H1 (cell line): ENCODE measurements around the gene CACNA2D1. TPM values are rescaled to one million over a fixed set of nuclear protein-coding genes. Genes with fewer than 3 reads are reported as not detected.

ENCODE experiments used
- CTCF ChIA-PET: fragments of 300-600 bp; sonication (Branson Sonifier 250); formaldehyde crosslinking; loops from one replicate; lab custom pipeline; 2021; ENCODE audit not compliant: partially characterized antibody; lab: Charles Lee
- POLR2A ChIA-PET: fragments of 300-600 bp; sonication (Branson Sonifier 250); formaldehyde crosslinking; loops from one replicate; lab custom pipeline; 2021; ENCODE audit warnings: inconsistent platforms; ENCODE audit not compliant: partially characterized antibody; lab: Charles Lee
- DNase-seq, 2 experiments: peaks; one replicate each; pipeline versions ENCODE4 v3.0.0 to v3.0.0-alpha.2; 2010 to 2022; ENCODE audit warnings: low spot score in 2 of 2, low read depth in 1 of 2, mixed read lengths in 1 of 2
- FAIRE-seq: peaks from 2 replicates; lab custom pipeline; 2011; peaks lifted over from hg19 to GRCh38; lab: Jason Lieb, UNC
- H2AFZ ChIP-seq: 2 replicates; pipeline ENCODE4 v1.8.1; 2012; ENCODE audit warnings: low read length, inconsistent platforms
- H2AK5ac ChIP-seq: 2 replicates; pipeline ENCODE4 v1.6.1; 2013; ENCODE audit warnings: low read depth, low read length
- H2BK120ac ChIP-seq: replicated peaks from 2 replicates; pipeline ENCODE3; 2013; ENCODE audit warnings: low read depth, low read length, inconsistent platforms
- H2BK12ac ChIP-seq: 2 replicates; pipeline ENCODE4 v1.6.1; 2013; ENCODE audit warnings: low read depth, low read length
- H2BK15ac ChIP-seq: 2 replicates; pipeline ENCODE4 v1.6.1; 2013; ENCODE audit warnings: low read length
- H2BK20ac ChIP-seq: 2 replicates; pipeline ENCODE4 v1.6.1; 2013; ENCODE audit warnings: low read length
- H2BK5ac ChIP-seq: 2 replicates; pipeline ENCODE4 v1.6.1; 2013; ENCODE audit warnings: low read depth, low read length
- H3K14ac ChIP-seq: 2 replicates; pipeline ENCODE4 v1.6.1; 2013; ENCODE audit warnings: inconsistent platforms; ENCODE audit not compliant: insufficient read length
- H3K18ac ChIP-seq: 2 replicates; pipeline ENCODE4 v1.6.1; 2013; ENCODE audit warnings: low read length; ENCODE audit errors: extremely low read depth
- H3K23ac ChIP-seq: 2 replicates; pipeline ENCODE4 v1.6.1; 2013; ENCODE audit warnings: inconsistent platforms; ENCODE audit not compliant: insufficient read length
- H3K23me2 ChIP-seq: 2 replicates; pipeline ENCODE4 v1.6.1; 2013; ENCODE audit warnings: low read depth, low read length
- H3K27ac ChIP-seq: 2 replicates; pipeline ENCODE4 v1.6.1; 2011; ENCODE audit warnings: low read depth, low read length, inconsistent platforms
- H3K27me3 ChIP-seq, 4 experiments: replicated peaks in 1 of 4; 1 replicate in 1 of 4; 2 replicates in 3 of 4; pipeline versions ENCODE4 v1.6.1 to v1.8.1; 2011 to 2013; ENCODE audit warnings: low read length in 3 of 4, mild to moderate bottlenecking in 3 of 4, inconsistent platforms in 2 of 4, mixed read lengths in 2 of 4, moderate library complexity in 1 of 4; ENCODE audit not compliant: control insufficient read depth in 3 of 4, insufficient read depth in 3 of 4; ENCODE audit errors: extremely low read depth in 1 of 4
- H3K36me3 ChIP-seq, 4 experiments: 2 replicates each; pipeline versions ENCODE4 v1.6.1 to v1.8.1; 2011 to 2013; ENCODE audit warnings: mild to moderate bottlenecking in 4 of 4, low read length in 3 of 4, moderate library complexity in 2 of 4, control low read depth in 1 of 4, inconsistent platforms in 1 of 4; ENCODE audit not compliant: insufficient read depth in 4 of 4, control insufficient read depth in 2 of 4
- H3K4ac ChIP-seq: replicated peaks from 2 replicates; pipeline ENCODE3; 2013; ENCODE audit warnings: low read length, low read depth, mixed read lengths, inconsistent platforms; ENCODE audit not compliant: insufficient read length
- H3K4me1 ChIP-seq, 4 experiments: replicated peaks in 1 of 4; 1 replicate in 1 of 4; 2 replicates in 3 of 4; pipeline versions ENCODE4 v1.6.1 to v1.8.1; 2011 to 2013; ENCODE audit warnings: low read length in 3 of 4, inconsistent platforms in 2 of 4, mixed read lengths in 1 of 4; ENCODE audit not compliant: insufficient read depth in 4 of 4, control insufficient read depth in 3 of 4
- H3K4me2 ChIP-seq, 2 experiments: 2 replicates each; pipeline versions ENCODE4 v1.6.1 to v1.8.1; 2011 to 2013; ENCODE audit warnings: low read depth in 2 of 2, low read length in 2 of 2, control low read depth in 1 of 2, inconsistent platforms in 1 of 2, mild to moderate bottlenecking in 1 of 2; ENCODE audit not compliant: insufficient read depth in 1 of 2
- H3K4me3 ChIP-seq, 4 experiments: fragments of 200-600, 300-600 bp in 1 of 4; sonication (generic), shearing (Covaris generic), sonication (Bioruptor Twin) in 1 of 4; 2 replicates each; pipeline versions ENCODE4 v1.5.1 to v1.8.1; 2011 to 2016; ENCODE audit warnings: low read length in 4 of 4, low read depth in 3 of 4, control low read depth in 2 of 4, inconsistent platforms in 2 of 4, mild to moderate bottlenecking in 2 of 4, mixed read lengths in 1 of 4, moderate library complexity in 1 of 4; ENCODE audit not compliant: insufficient read depth in 2 of 4; ENCODE audit errors: extremely low read depth in 1 of 4
- H3K56ac ChIP-seq: replicated peaks from 2 replicates; pipeline ENCODE3; 2013; ENCODE audit warnings: low read depth, mild to moderate bottlenecking, mixed read lengths, low read length, inconsistent platforms; ENCODE audit not compliant: insufficient read length
- H3K79me1 ChIP-seq: 2 replicates; pipeline ENCODE4 v1.6.1; 2013; ENCODE audit warnings: low read depth, low read length, control low read depth
- H3K79me2 ChIP-seq, 2 experiments: 2 replicates each; pipeline versions ENCODE4 v1.6.1 to v1.8.1; 2012 to 2013; ENCODE audit warnings: low read length in 2 of 2, mild to moderate bottlenecking in 2 of 2, inconsistent platforms in 1 of 2; ENCODE audit not compliant: insufficient read depth in 2 of 2, control insufficient read depth in 1 of 2
- H3K9ac ChIP-seq, 4 experiments: replicated peaks in 1 of 4; 1 replicate in 1 of 4; 2 replicates in 3 of 4; pipeline versions ENCODE4 v1.6.1 to v1.8.1; 2011 to 2013; ENCODE audit warnings: low read depth in 3 of 4, low read length in 3 of 4, control low read depth in 2 of 4, mild to moderate bottlenecking in 2 of 4, moderate library complexity in 2 of 4, inconsistent platforms in 1 of 4; ENCODE audit errors: extremely low read depth in 1 of 4
- H3K9me3 ChIP-seq, 2 experiments: 2 replicates each; pipeline versions ENCODE4 v1.6.1 to v1.8.1; 2012 to 2013; ENCODE audit warnings: mild to moderate bottlenecking in 2 of 2, moderate library complexity in 2 of 2, control low read depth in 1 of 2, inconsistent platforms in 1 of 2, low read depth in 1 of 2, low read length in 1 of 2, mixed read lengths in 1 of 2; ENCODE audit not compliant: insufficient read depth in 2 of 2
- H4K20me1 ChIP-seq, 2 experiments: replicated peaks in 1 of 2; 2 replicates each; pipeline versions ENCODE3 to v1.8.1; 2011 to 2013; ENCODE audit warnings: inconsistent platforms in 2 of 2, low read length in 2 of 2, mild to moderate bottlenecking in 1 of 2; ENCODE audit not compliant: insufficient read depth in 2 of 2, control insufficient read depth in 1 of 2
- H4K5ac ChIP-seq: 2 replicates; pipeline ENCODE4 v1.6.1; 2013; ENCODE audit warnings: low read length, low read depth, mixed read lengths, inconsistent platforms; ENCODE audit not compliant: insufficient read length
- H4K8ac ChIP-seq: 2 replicates; pipeline ENCODE4 v1.8.0; 2013; ENCODE audit warnings: mild to moderate bottlenecking, moderate library complexity, low read length, inconsistent platforms; ENCODE audit not compliant: insufficient read depth; ENCODE audit errors: extremely low read depth
- H4K91ac ChIP-seq: replicated peaks from 2 replicates; pipeline ENCODE3; 2013; ENCODE audit warnings: low read length, mixed read lengths, inconsistent platforms; ENCODE audit not compliant: insufficient read length
- CHD1 ChIP-seq: IDR thresholded peaks from 2 replicates; pipeline ENCODE4 v1.6.1; 2012; ENCODE audit warnings: low read depth, low read length, improper control_type of control experiment
- CHD2 ChIP-seq: IDR thresholded peaks from 2 replicates; pipeline ENCODE4 v1.6.1; 2012; ENCODE audit warnings: low read length, improper control_type of control experiment
- CREB1 ChIP-seq: IDR thresholded peaks from 2 replicates; pipeline ENCODE4 v1.6.1; 2012; ENCODE audit warnings: inconsistent platforms
- EP300 ChIP-seq, 2 experiments: IDR thresholded peaks; 1 replicate in 1 of 2; 2 replicates in 1 of 2; pipeline ENCODE4 v1.6.1; 2011 to 2012; ENCODE audit warnings: low read depth in 2 of 2, low read length in 2 of 2, mild to moderate bottlenecking in 2 of 2, borderline replicate concordance in 1 of 2, inconsistent platforms in 1 of 2, moderate library complexity in 1 of 2
- RFX5 ChIP-seq: IDR thresholded peaks from 2 replicates; pipeline ENCODE4 v1.6.1; 2011; ENCODE audit warnings: low read depth, low read length, improper control_type of control experiment, borderline replicate concordance
- SIX5 ChIP-seq: IDR thresholded peaks from 2 replicates; pipeline ENCODE4 v1.6.1; 2011; ENCODE audit warnings: mild to moderate bottlenecking, low read depth, low read length
- whole genome bisulfite sequencing, 2 experiments: shearing (Covaris generic) in 1 of 2; methylation state at CpG; one replicate each; pipeline versions ENCODE4 v1.1.6 to v1.1.7; 2013 to 2015; ENCODE audit warnings: low lambda C conversion rate in 2 of 2, mixed read lengths in 2 of 2, inconsistent platforms in 1 of 2, low coverage in 1 of 2, missing lambda C conversion rate in 1 of 2; ENCODE audit not compliant: insufficient replicate concordance in 2 of 2, insufficient coverage in 1 of 2, insufficient read length in 1 of 2; ENCODE audit errors: extremely low coverage in 1 of 2, missing lambda C conversion rate in 1 of 2; 5-methylcytosine and 5-hydroxymethylcytosine counted together
- polyA plus RNA-seq, 7 experiments: library from polyadenylated mRNA; depleted of rRNA in 3 of 7; stranded (reverse) in 5 of 7; unstranded in 2 of 7; fragments of >200 nt in 5 of 7; fragments of 200-250 nt in 2 of 7; gene quantifications; 1 replicate in 5 of 7; 2 replicates in 1 of 7; 4 replicates in 1 of 7; pipeline versions ENCODE4 v1.2.1 to v1.2.3, GENCODE V29; 2011 to 2013; ENCODE audit warnings: missing spikeins in 2 of 7, mixed read lengths in 2 of 7
- total RNA-seq: library from RNA; stranded (reverse); fragmentation: NEBNext Ultra II Directional; extraction: Animal tissue kit (Norgen Biotek cat#: 25700); gene quantifications from 2 replicates; pipeline ENCODE4 v1.2.1, GENCODE V29; 2021
- TF ChIP-seq, protein P1 (sequence below), 3 experiments: IDR thresholded peaks; 1 replicate in 2 of 3; 2 replicates in 1 of 3; pipeline versions ENCODE4 v1.5.1 to v1.6.1; 2011; ENCODE audit warnings: low read length in 3 of 3, mild to moderate bottlenecking in 3 of 3, inconsistent platforms in 2 of 3, low read depth in 1 of 3, moderate library complexity in 1 of 3; ENCODE audit not compliant: insufficient read depth in 1 of 3; ENCODE audit errors: control extremely low read depth in 1 of 3

The CACNA2D1 gene
- total and polyA plus RNA-seq, 2 of the 8 experiments (the other 6 are each of a cell fraction or from before 2014, with no cell fraction given), result 4.3 to 27.3 TPM

DNA sequence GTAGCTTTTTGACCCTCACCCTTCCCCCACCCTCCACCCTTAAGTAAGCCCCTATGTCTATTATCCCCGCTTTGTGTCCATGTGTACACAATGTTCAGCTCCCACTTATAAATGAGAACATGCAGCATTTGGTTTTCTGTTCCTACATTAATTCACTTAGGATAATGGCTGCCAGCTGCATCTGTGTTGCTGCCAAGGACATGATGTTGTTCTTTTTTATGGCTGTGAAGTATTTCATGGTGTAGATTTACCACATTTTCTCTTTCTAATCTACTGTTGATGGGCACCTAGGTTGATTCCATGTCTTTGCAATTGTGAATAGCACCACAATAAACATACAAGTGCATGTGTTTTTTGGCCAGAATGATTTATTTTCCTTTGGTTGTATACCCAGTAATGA, 232.2 kb downstream of the CACNA2D1 start:
- Histone ChIP-seq H4K8ac (no peak overlapping the region), H3K56ac (no peak overlapping the region), H4K91ac (no peak overlapping the region), H3K36me3 (no peaks in the 10 kb centered on the region), H3K27me3 (no peaks in the 10 kb centered on the region), H2BK120ac (no peak overlapping the region), H3K4me3 (no peak overlapping the region), H3K79me1 (no peaks in the 10 kb centered on the region), H2AFZ (no peak overlapping the region), H2BK15ac (no peak overlapping the region), H3K9ac (no peak overlapping the region), H3K18ac (no peak overlapping the region), H2BK12ac (no peak overlapping the region), H3K4me2 (no peak overlapping the region), H2AK5ac (no peak overlapping the region), H3K27ac (no peak overlapping the region), H2BK5ac (no peak overlapping the region), H3K4ac (no peak overlapping the region), H3K23ac (no peak overlapping the region), H3K23me2 (no peaks in the 10 kb centered on the region), H4K20me1 (no peaks in the 10 kb centered on the region), H2BK20ac (no peak overlapping the region), H3K14ac (no peak overlapping the region), H3K4me1 (no peaks in the 10 kb centered on the region), H4K5ac (no peak overlapping the region), H3K79me2 (no peaks in the 10 kb centered on the region), H3K9me3 (no peaks in the 10 kb centered on the region)
- WGBS, 2 experiments, result 93% methylated on average over 1 of the region's 1 CpG; no CpG with 5 or more reads in 1 of the 2 experiments
- DNase-seq, result no peak
- no peak for FAIRE-seq
- CTCF ChIA-PET, result no interaction called here
- POLR2A ChIA-PET, result no interaction called here
- TF ChIP-seq SIX5 (no peak), CREB1 (no peak), CHD2 (no peak), CHD1 (no peak), EP300 (IDR thresholded peaks at IDR 0.05; ENCODE audit: borderline replicate concordance in 1 of 2, low read depth in 2 of 2, low read length in 2 of 2) (no peak), RFX5 (no peak)
- TF ChIP-seq, protein P1, sequence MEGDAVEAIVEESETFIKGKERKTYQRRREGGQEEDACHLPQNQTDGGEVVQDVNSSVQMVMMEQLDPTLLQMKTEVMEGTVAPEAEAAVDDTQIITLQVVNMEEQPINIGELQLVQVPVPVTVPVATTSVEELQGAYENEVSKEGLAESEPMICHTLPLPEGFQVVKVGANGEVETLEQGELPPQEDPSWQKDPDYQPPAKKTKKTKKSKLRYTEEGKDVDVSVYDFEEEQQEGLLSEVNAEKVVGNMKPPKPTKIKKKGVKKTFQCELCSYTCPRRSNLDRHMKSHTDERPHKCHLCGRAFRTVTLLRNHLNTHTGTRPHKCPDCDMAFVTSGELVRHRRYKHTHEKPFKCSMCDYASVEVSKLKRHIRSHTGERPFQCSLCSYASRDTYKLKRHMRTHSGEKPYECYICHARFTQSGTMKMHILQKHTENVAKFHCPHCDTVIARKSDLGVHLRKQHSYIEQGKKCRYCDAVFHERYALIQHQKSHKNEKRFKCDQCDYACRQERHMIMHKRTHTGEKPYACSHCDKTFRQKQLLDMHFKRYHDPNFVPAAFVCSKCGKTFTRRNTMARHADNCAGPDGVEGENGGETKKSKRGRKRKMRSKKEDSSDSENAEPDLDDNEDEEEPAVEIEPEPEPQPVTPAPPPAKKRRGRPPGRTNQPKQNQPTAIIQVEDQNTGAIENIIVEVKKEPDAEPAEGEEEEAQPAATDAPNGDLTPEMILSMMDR (IDR thresholded peaks at IDR 0.05; ENCODE audit: control extremely low read depth in 1 of 3, insufficient read depth in 1 of 3, low read depth in 1 of 3, low read length in 3 of 3), result no peak
